SK-N-MC (cell line): ENCODE measurements around the gene RAB41.
"Not testable (repeated sequence)": the region's sequence is repeated elsewhere in the genome, so short reads cannot be mapped to it uniquely, and the experiment has no call there.

Experiments
- DNase-seq: peaks from one replicate; pipeline ENCODE4 v3.0.0-alpha.2; 2011; ENCODE audit warnings: low read depth, low spot score
- H3K27ac ChIP-seq: fragments of 200-600 bp; sonication (generic); 2 replicates; pipeline ENCODE4 v1.5.1; 2016; ENCODE audit warnings: mixed run types
- H3K36me3 ChIP-seq: fragments of 200-600 bp; sonication (generic); 2 replicates; pipeline ENCODE4 v1.6.1; 2017; ENCODE audit warnings: antibody characterized with exemption, low read length, mixed read lengths; ENCODE audit not compliant: insufficient read depth
- H3K4me3 ChIP-seq: fragments of 200-600 bp; sonication (generic); 2 replicates; pipeline ENCODE4 v1.5.1; 2016
- H3K9ac ChIP-seq: fragments of 200-600 bp; sonication (generic); 2 replicates; pipeline ENCODE4 v1.8.0; 2017; ENCODE audit warnings: mixed run types, mixed read lengths; ENCODE audit not compliant: insufficient read length
- H3K9me3 ChIP-seq: fragments of 200-600 bp; sonication (generic); 2 replicates; pipeline ENCODE4 v1.6.1; 2017; ENCODE audit warnings: low read depth, mild to moderate bottlenecking, antibody characterized with exemption, low read length, moderate library complexity, mixed read lengths
- EZH2 ChIP-seq: fragments of 200-600 bp; sonication (generic); IDR thresholded peaks from one replicate; pipeline ENCODE4 v1.6.1; 2017; ENCODE audit warnings: antibody characterized with exemption
- FOXP2 ChIP-seq: optimal IDR thresholded peaks from 2 replicates; pipeline ENCODE3; 2011; ENCODE audit warnings: mild to moderate bottlenecking, moderate library complexity; ENCODE audit not compliant: insufficient read depth; ENCODE audit errors: extremely low read length, control extremely low read depth
- POLR2AphosphoS5 ChIP-seq: IDR thresholded peaks from 2 replicates; pipeline ENCODE4 v1.6.1; 2012; ENCODE audit warnings: mild to moderate bottlenecking, low read depth, low read length, borderline replicate concordance

RAB41 gene

GRCh38 chrX:70322784-70323183 is 40.8 kb downstream of the RAB41 start:
- H3K9ac ChIP-seq = no peak overlapping the region
- TF ChIP-seq EZH2 = no peak
- no peak for TF ChIP-seq FOXP2
- no peak for TF ChIP-seq POLR2AphosphoS5
- H3K4me3 ChIP-seq = no peak overlapping the region
- no peak for DNase-seq
- no peaks in the 10 kb centered on the region for H3K9me3 ChIP-seq
- no peak overlapping the region for H3K27ac ChIP-seq
- H3K36me3 ChIP-seq = peaks cover 3% of the 10 kb centered on the region; the same call in 1 of the 2 replicates

- not testable (repeated sequence) for H3K9me3 ChIP-seq, H3K9ac ChIP-seq, DNase-seq, H3K4me3 ChIP-seq, H3K36me3 ChIP-seq, H3K27ac ChIP-seq
These were observed 41.7 kb downstream of the RAB41 start for GRCh38 chrX:70323628-70324027.

GRCh38 chrX:70324326-70324725 is 42.4 kb downstream of the RAB41 start:
- Histone ChIP-seq H3K9me3 (no peaks in the 10 kb centered on the region), H3K4me3 (no peak overlapping the region), H3K36me3 (peaks cover 4% of the 10 kb centered on the region; the same call in 1 of the 2 replicates), H3K27ac (no peak overlapping the region), H3K9ac (no peak overlapping the region)
- no peak for TF ChIP-seq EZH2
- no peak for TF ChIP-seq FOXP2
- no peak for TF ChIP-seq POLR2AphosphoS5
- no peak for DNase-seq

- H3K36me3 ChIP-seq = peaks cover 30% of the 10 kb centered on the region
- TF ChIP-seq POLR2AphosphoS5 = no peak
- no peak for TF ChIP-seq EZH2
- TF ChIP-seq FOXP2 = no peak
- H3K27ac ChIP-seq = no peak overlapping the region
- H3K9ac ChIP-seq = no peak overlapping the region
- no peak overlapping the region for H3K4me3 ChIP-seq
- DNase-seq = no peak
- no peaks in the 10 kb centered on the region for H3K9me3 ChIP-seq
These were observed 49.2 kb downstream of the RAB41 start for GRCh38 chrX:70331161-70331560.

- TF ChIP-seq POLR2AphosphoS5 (no peak), EZH2 (no peak), FOXP2 (no peak)
- no peak overlapping the region for H3K4me3 ChIP-seq
- H3K36me3 ChIP-seq = peaks cover 29% of the 10 kb centered on the region
- H3K9me3 ChIP-seq = no peaks in the 10 kb centered on the region
- H3K9ac ChIP-seq = no peak overlapping the region
- H3K27ac ChIP-seq = no peak overlapping the region
- no peak for DNase-seq
These were observed 50.6 kb downstream of the RAB41 start for GRCh38 chrX:70332600-70332999.
